ENCODE measurements around the gene EXOC3L1. TPM values are rescaled to one million over a fixed set of nuclear protein-coding genes. Genes with fewer than 3 reads are reported as not detected.

Gene EXOC3L1
- total and polyA plus RNA-seq, 2 of the 13 experiments (the other 11 are each of a cell fraction or from before 2014, with no cell fraction given), result 0.12 TPM; not detected in 1

- TF ChIP-seq CBX5 (CRISPR knock-in tag; IDR thresholded peaks at IDR 0.05; ENCODE audit: borderline replicate concordance) (peak; percentile 77), DBP (CRISPR knock-in tag; IDR thresholded peaks at IDR 0.05; ENCODE audit: not compliant biosample characterization) (no peak), GATA4 (IDR thresholded peaks at IDR 0.05; ENCODE audit: borderline replicate concordance, low read depth) (no peak), SMYD3 (CRISPR knock-in tag; IDR thresholded peaks at IDR 0.05) (0 out of 2 replicates have a peak, but pooled peaks have one; percentile 32), PAX8 (CRISPR knock-in tag; IDR thresholded peaks at IDR 0.05; ENCODE audit: borderline replicate concordance) (no peak), NFE2L1 (CRISPR knock-in tag; IDR thresholded peaks at IDR 0.05; ENCODE audit: borderline replicate concordance) (peak; percentile 68; the same call in 1 of the 2 replicates), RFX1 (IDR thresholded peaks at IDR 0.05) (no peak), ZBTB38 (CRISPR knock-in tag; IDR thresholded peaks at IDR 0.05) (peak; percentile 98), ZNF710 (CRISPR knock-in tag; IDR thresholded peaks at IDR 0.05; ENCODE audit: borderline replicate concordance) (peak; percentile 77; the same call in 1 of the 2 replicates), ZNF431 (CRISPR knock-in tag; IDR thresholded peaks at IDR 0.05; ENCODE audit: borderline replicate concordance, low read depth) (peak; percentile 86), NCOA5 (CRISPR knock-in tag; IDR thresholded peaks at IDR 0.05) (no peak), ZNF460 (CRISPR knock-in tag; IDR thresholded peaks at IDR 0.05; ENCODE audit: borderline replicate concordance) (no peak), NCOA2 (CRISPR knock-in tag; IDR thresholded peaks at IDR 0.05) (no peak), KLF6 (CRISPR knock-in tag; IDR thresholded peaks at IDR 0.05) (peak; percentile 75; the same call in 1 of the 2 replicates), EHMT2 (IDR thresholded peaks at IDR 0.05; ENCODE audit: borderline replicate concordance, low read depth, low read length) (no peak), MBD4 (IDR thresholded peaks at IDR 0.05; ENCODE audit: borderline replicate concordance, low read length) (no peak), ZNF33A (CRISPR knock-in tag; IDR thresholded peaks at IDR 0.05; ENCODE audit: borderline replicate concordance) (0 out of 2 replicates have a peak, but pooled peaks have one; percentile 79), TFE3 (CRISPR knock-in tag; IDR thresholded peaks at IDR 0.05) (peak; percentile 55; the same call in 1 of the 2 replicates)
- TF ChIP-seq, protein P1, sequence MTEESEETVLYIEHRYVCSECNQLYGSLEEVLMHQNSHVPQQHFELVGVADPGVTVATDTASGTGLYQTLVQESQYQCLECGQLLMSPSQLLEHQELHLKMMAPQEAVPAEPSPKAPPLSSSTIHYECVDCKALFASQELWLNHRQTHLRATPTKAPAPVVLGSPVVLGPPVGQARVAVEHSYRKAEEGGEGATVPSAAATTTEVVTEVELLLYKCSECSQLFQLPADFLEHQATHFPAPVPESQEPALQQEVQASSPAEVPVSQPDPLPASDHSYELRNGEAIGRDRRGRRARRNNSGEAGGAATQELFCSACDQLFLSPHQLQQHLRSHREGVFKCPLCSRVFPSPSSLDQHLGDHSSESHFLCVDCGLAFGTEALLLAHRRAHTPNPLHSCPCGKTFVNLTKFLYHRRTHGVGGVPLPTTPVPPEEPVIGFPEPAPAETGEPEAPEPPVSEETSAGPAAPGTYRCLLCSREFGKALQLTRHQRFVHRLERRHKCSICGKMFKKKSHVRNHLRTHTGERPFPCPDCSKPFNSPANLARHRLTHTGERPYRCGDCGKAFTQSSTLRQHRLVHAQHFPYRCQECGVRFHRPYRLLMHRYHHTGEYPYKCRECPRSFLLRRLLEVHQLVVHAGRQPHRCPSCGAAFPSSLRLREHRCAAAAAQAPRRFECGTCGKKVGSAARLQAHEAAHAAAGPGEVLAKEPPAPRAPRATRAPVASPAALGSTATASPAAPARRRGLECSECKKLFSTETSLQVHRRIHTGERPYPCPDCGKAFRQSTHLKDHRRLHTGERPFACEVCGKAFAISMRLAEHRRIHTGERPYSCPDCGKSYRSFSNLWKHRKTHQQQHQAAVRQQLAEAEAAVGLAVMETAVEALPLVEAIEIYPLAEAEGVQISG (CRISPR knock-in tag; IDR thresholded peaks at IDR 0.05), result peak; percentile 87; the same call in 1 of the 2 replicates
- TF ChIP-seq, protein P2, sequence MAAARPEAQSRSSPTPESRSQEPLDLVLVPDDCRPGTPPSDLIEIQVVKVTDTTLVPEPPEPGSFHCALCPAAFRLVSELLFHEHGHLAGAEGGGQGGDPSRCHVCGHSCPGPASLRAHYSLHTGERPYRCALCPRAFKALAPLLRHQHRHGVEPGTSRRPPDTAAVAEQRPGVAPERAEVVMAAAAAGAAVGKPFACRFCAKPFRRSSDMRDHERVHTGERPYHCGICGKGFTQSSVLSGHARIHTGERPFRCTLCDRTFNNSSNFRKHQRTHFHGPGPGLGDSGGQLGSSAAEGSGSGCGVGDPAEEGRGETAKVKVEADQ (CRISPR knock-in tag; IDR thresholded peaks at IDR 0.05; ENCODE audit: borderline replicate concordance), result peak; percentile 89
Observed at GRCh38 chr16:67173808-67174705, 15.9 kb downstream of the EXOC3L1 start (continued).

Measured in HepG2 (cell line).